Nucleus accumbens (tissue), 56 donors: ENCODE results near the gene CATSPER3.
"Not testable (repeated sequence)": the region's sequence is repeated elsewhere in the genome, so short reads cannot be mapped to it uniquely, and the experiment has no call there.

Experiments
- DNase-seq, 56 donors: peaks; one replicate each; lab custom pipeline; 2025; lab: John Stamatoyannopoulos, UW

Gene CATSPER3

DNA sequence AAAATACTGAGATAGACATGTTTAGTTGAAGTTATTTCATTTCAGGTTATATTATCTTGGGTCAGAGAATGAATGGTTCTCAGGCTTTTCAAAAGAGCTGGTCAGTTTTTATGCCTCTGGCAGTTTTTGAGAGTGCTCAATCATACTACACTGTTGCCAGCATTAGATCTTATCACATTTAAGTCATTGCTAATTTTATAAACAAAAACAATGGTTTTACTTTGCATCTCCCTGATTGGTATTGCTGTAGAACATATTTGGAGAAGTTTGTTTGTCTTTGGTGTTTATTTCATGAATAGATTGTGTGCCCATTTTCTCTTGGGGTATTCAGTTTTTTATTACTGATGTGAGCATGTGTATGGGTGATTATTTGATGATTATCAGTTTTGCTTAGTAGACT lies 1.5 kb downstream of the CATSPER3 start:
- DNase-seq: no peak

DNA sequence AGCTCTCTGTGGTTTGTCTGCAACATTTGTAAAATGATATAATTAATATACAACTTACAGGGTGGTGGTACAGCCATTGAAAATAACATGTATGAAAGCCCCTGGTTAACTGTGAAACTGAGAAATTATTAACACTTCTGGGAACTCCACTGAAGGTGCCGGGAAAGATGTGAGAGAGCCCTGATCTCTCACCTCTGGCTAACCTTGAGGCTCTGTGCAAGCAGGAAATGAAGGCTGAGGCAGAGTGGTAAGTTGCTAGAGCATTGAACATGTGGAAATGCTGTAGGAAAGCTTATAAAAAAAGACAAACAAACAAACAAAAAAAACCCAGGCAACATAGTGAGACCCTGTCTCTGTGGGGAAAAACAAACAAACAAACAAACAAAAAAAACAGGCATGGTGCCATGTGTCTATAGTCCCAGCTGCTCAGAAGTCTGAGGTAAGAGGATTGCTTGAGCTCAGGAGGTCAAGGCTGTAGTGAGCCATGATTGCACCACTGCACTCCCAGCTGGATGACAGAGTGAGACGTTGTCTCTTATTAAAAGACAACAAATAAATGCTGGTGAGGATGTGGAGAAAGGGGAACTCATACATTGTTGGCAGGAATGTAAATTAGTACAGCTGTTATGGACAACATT lies 7.5 kb downstream of the CATSPER3 start:
- no peak for DNase-seq

- DNase-seq: no peak
Measured at GRCh38 chr5:134975843-134976242, 8.1 kb downstream of the CATSPER3 start.

DNA sequence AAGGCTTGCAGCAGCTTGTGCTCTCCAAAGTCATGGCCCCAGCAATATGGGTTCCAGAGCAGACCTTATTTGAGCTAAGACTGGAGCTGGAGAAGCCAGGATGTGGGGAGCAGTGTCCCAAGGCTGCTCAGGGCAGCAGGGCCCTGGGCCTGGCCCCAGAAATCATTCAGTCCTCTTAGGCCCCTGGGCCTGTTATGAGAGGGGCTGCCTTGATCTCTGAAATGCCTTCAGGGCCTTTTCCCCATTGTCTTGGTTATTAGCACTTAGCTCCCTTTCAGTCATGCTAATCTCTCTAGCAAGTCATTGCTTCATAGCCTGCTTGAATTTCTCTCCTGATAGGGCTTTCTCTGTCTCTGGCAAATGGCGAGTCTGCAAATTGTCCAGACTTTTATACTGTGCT lies 9.1 kb downstream of the CATSPER3 start:
- no peak for DNase-seq

DNA sequence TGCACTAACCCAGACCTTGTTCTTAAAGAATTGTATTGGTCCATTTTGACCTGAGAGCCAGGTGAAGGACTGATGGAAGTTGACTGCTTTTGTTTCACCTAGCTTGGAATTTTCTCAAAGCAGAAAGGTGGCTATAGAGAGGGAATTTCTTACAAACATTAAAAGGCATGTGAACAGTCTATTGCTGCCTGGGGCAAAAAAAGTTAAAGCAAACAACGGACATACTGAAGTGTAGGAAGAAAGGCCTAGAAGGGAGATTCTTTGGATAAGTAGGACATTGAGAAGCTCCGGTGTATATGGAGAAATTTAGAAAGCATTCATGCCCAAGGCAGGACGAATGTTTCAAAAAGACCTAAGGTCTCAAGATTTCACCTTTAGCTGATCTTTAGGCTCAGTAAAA lies 11.7 kb downstream of the CATSPER3 start:
- DNase-seq: no peak

GRCh38 chr5:134982230-134982629 lies 14.5 kb downstream of the CATSPER3 start:
- DNase-seq: no peak

DNA sequence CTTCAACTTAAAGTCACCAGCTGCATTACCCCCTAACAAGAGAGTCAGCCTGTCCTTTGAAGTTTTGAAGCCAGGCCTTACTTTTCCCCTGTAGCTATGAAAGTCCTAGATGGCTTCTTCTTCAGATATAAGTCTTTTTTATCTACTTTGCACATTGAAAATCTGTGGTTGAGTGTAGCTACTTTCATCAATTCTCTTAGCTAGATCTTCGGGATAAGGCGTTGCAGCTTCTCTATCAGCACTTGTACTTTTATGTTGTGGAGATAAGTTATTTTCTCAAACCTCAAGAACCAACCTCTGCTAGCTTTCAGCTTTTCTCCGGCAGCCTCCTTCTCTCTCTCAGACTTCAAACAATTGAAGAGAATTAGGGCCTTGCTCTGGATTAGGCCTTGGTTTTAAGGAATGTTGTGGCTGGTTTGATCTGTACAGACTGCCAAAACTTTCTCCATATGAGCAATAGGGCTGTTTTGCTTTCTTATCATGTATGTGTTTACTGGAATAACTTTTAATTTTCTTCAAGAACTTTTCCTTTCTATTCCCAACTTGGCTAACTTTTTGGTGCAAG lies 21.6 kb downstream of the CATSPER3 start:
- no peak for DNase-seq

GRCh38 chr5:134990183-134990582 lies 22.5 kb downstream of the CATSPER3 start:
- DNase-seq: not testable (repeated sequence)

DNA sequence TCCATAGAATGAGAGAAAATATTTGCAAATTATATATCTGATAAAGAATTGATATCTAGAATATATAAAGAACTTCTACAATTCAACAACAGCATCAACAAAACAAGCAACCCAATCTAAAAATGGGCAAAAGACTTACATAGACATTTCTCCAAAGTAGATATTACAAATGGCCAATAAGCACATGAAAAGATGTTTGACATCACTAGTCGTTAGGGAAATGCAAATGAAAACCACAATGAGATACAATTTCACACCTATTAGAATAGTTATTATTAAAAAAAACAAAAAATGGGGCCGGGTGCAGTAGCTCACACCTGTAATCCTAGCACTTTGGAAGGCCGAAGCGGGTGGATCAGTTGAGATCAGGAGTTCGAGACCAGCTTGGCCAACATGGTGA lies 24.4 kb downstream of the CATSPER3 start:
- DNase-seq: no peak

DNA sequence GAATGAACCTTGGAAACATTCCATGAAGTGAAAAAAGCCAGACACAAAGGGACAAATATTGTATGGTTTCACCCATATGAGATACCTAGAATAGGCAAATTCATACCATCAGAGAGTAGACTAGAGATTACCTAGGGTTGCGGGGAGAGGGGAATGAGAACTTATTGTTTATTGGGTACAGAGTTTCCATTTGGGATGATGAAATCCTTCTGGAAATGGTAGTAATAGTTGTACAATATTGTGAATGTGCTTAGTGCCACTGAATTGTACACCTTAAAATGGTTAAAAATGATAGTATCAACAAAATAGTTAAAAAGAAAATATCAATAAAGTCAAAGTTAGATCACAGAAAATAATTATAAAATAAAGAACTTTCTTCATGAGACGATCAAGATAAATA lies 25.5 kb downstream of the CATSPER3 start:
- no peak for DNase-seq

- no peak for DNase-seq
Measured at GRCh38 chr5:134994560-134995156, 27.0 kb downstream of the CATSPER3 start.

- DNase-seq: no peak
Measured at GRCh38 chr5:134995850-134996402, 28.2 kb downstream of the CATSPER3 start.

DNA sequence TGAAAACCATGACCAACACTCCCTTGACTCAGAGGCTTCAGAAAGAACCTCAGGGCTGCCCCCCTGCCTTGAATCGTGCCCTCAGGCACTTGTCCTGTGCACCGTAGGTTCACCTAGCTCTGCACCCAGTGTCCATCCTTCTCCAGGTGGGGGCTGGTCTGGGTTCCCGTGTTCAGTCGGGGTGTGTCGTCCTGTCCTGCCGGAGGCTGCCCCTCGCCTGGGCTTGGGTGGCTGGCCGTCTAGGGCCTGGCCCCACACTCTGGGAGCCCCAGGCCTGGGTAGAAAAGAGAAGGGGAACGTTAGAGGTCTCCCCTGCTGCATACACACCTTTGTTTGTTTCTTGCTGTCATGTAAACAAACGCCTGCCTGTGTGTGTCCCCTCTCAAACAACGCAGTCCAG lies 29.3 kb downstream of the CATSPER3 start:
- DNase-seq: no peak

GRCh38 chr5:134998068-134998467 lies 30.4 kb downstream of the CATSPER3 start:
- not testable (repeated sequence) for DNase-seq

- DNase-seq: no peak
Measured at GRCh38 chr5:135004376-135004775, 36.7 kb downstream of the CATSPER3 start.

GRCh38 chr5:135005076-135005475 lies 37.4 kb downstream of the CATSPER3 start:
- no peak for DNase-seq

- no peak for DNase-seq
Measured at GRCh38 chr5:135007305-135007704, 39.6 kb downstream of the CATSPER3 start.

DNA sequence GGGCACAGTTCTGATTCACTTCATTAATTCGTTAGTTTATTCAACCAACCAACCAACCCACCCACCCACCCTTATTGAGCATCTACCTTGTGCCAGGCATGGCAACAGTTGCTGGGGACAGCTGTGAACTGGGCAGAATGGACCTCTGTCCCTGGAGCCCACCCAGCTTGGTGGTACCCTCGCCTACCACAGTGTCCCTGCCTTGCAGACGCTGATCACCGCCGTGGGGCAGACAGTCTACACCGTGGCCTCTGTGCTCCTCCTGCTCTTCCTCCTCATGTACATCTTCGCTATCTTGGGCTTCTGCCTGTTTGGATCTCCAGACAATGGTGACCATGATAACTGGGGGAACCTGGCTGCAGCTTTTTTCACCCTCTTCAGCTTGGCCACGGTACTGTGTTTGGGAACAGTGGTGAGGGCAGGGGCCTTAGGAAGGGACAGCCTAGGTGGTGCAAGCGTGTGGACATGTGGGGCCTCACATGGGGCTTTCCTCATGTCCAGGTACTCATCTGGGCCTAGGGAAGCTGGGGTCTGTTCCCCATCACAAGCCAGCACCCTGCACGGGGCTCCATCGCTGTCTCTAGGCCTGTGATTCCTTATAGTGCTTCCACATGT lies 40.1 kb downstream of the CATSPER3 start:
- no peak for DNase-seq

DNA sequence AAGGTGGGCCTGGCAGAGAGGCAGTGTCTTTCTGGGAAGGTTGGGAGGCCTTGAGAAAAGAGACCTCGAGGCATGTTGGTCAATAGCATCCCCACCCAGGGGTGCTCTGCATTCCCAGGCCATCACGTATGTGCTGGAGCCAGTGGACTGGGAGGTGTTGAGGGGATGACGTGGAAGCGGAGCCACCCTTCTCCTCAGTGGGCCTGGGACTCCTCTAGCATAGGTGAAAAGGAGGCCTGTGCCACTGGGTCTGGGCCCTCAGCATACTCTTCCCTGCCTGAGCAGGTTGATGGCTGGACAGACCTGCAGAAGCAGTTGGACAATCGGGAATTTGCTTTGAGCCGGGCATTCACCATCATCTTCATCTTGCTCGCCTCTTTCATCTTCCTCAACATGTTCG lies 40.8 kb downstream of the CATSPER3 start:
- DNase-seq: no peak

GRCh38 chr5:135008981-135009735 lies 41.5 kb downstream of the CATSPER3 start:
- no peak for DNase-seq
